ENCODE results near the gene WDR4.

- TF ChIP-seq ZNF629 (CRISPR knock-in tag; conservative IDR thresholded peaks at IDR 0.05) (no peak), MYC (CRISPR knock-in tag; IDR thresholded peaks at IDR 0.05; ENCODE audit: borderline replicate concordance) (no peak), SIN3A (IDR thresholded peaks at IDR 0.05; ENCODE audit: borderline replicate concordance, low read depth, low read length) (no peak), CREB1 (IDR thresholded peaks at IDR 0.05) (no peak), CREB1 (CRISPR knock-in tag; IDR thresholded peaks at IDR 0.05) (no peak), RAD21 (CRISPR knock-in tag; IDR thresholded peaks at IDR 0.05) (no peak), TCF7L2 (IDR thresholded peaks at IDR 0.05; ENCODE audit: low read depth, low read length) (no peak), ZNF207 (IDR thresholded peaks at IDR 0.05; ENCODE audit: borderline replicate concordance) (no peak), CEBPG (CRISPR knock-in tag; IDR thresholded peaks at IDR 0.05) (no peak), ZNF546 (CRISPR knock-in tag; conservative IDR thresholded peaks at IDR 0.05) (no peak)
- TF ChIP-seq, protein P1, sequence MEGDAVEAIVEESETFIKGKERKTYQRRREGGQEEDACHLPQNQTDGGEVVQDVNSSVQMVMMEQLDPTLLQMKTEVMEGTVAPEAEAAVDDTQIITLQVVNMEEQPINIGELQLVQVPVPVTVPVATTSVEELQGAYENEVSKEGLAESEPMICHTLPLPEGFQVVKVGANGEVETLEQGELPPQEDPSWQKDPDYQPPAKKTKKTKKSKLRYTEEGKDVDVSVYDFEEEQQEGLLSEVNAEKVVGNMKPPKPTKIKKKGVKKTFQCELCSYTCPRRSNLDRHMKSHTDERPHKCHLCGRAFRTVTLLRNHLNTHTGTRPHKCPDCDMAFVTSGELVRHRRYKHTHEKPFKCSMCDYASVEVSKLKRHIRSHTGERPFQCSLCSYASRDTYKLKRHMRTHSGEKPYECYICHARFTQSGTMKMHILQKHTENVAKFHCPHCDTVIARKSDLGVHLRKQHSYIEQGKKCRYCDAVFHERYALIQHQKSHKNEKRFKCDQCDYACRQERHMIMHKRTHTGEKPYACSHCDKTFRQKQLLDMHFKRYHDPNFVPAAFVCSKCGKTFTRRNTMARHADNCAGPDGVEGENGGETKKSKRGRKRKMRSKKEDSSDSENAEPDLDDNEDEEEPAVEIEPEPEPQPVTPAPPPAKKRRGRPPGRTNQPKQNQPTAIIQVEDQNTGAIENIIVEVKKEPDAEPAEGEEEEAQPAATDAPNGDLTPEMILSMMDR (CRISPR knock-in tag; IDR thresholded peaks at IDR 0.05) = no peak
- TF ChIP-seq, protein P2, sequence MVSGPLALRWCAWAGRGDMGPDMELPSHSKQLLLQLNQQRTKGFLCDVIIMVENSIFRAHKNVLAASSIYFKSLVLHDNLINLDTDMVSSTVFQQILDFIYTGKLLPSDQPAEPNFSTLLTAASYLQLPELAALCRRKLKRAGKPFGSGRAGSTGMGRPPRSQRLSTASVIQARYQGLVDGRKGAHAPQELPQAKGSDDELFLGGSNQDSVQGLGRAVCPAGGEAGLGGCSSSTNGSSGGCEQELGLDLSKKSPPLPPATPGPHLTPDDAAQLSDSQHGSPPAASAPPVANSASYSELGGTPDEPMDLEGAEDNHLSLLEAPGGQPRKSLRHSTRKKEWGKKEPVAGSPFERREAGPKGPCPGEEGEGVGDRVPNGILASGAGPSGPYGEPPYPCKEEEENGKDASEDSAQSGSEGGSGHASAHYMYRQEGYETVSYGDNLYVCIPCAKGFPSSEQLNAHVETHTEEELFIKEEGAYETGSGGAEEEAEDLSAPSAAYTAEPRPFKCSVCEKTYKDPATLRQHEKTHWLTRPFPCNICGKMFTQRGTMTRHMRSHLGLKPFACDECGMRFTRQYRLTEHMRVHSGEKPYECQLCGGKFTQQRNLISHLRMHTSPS (CRISPR knock-in tag; IDR thresholded peaks at IDR 0.05; ENCODE audit: low read depth) = no peak
Observed at GRCh38 chr21:42848932-42849758, 30.2 kb downstream of the WDR4 start.

Data from HepG2 (cell line).